Urinary bladder (tissue), 4 donors: ENCODE data around the gene TRIM62. TPM values are rescaled to one million over a fixed set of nuclear protein-coding genes. Genes with fewer than 3 reads are reported as not detected.
"Not testable (repeated sequence)": the region's sequence is repeated elsewhere in the genome, so short reads cannot be mapped to it uniquely, and the experiment has no call there.

ENCODE experiments used
- DNase-seq: peaks from one replicate; pipeline ENCODE4 v3.0.0-alpha.2; 2015; ENCODE audit errors: extremely low spot score
- H3K27ac ChIP-seq: one replicate; pipeline ENCODE4 v1.5.1; 2013; ENCODE audit warnings: low read depth, mild to moderate bottlenecking, moderate library complexity
- H3K36me3 ChIP-seq: one replicate; pipeline ENCODE4 v1.6.1; 2013; ENCODE audit warnings: mild to moderate bottlenecking, moderate library complexity; ENCODE audit not compliant: insufficient read depth
- H3K4me1 ChIP-seq: one replicate; pipeline ENCODE4 v1.6.1; 2013; ENCODE audit warnings: mild to moderate bottlenecking, moderate library complexity; ENCODE audit not compliant: insufficient read depth
- H3K4me3 ChIP-seq: one replicate; pipeline ENCODE4 v1.5.1; 2013; ENCODE audit warnings: low read depth, low read length
- WGBS: extraction: QIAGEN DNeasy Blood & Tissue Kit; methylation state at CpG from one replicate; pipeline ENCODE4 v1.1.7; 2013; 5-methylcytosine and 5-hydroxymethylcytosine counted together
- polyA plus RNA-seq: library from polyadenylated mRNA; stranded (reverse); fragments of 200-250 nt; gene quantifications from one replicate; pipeline ENCODE4 v1.2.3, GENCODE V29; 2013
- total RNA-seq: library from RNA; depleted of rRNA; stranded (reverse); fragments of >200 nt; gene quantifications from one replicate; pipeline ENCODE4 v1.2.3, GENCODE V29; 2014
- donor health status: healthy with polysubstance abuse.
- donor health status: healthy.

The TRIM62 gene
- total and polyA plus RNA-seq, 2 donors = 4.1 to 7.6 TPM

- DNase-seq = no peak
- H3K27ac ChIP-seq = no peak overlapping the region
- H3K36me3 ChIP-seq = peaks cover 3% of the 10 kb centered on the region
- no peaks in the 10 kb centered on the region for H3K4me1 ChIP-seq
- H3K4me3 ChIP-seq = no peak overlapping the region
- 83% methylated on average over 3 of the region's 3 CpGs for WGBS
These were observed 35.8 kb downstream of the TRIM62 start for GRCh38 chr1:33146003-33146402.

- Histone ChIP-seq H3K27ac (no peak overlapping the region), H3K4me1 (no peaks in the 10 kb centered on the region), H3K4me3 (no peak overlapping the region), H3K36me3 (peaks cover 3% of the 10 kb centered on the region)
- WGBS = 38% methylated on average over 2 of the region's 2 CpGs
- DNase-seq = no peak
These were observed 38.1 kb downstream of the TRIM62 start for GRCh38 chr1:33143698-33144097.

GRCh38 chr1:33143176-33143575 is 38.7 kb downstream of the TRIM62 start:
- DNase-seq = no peak

GRCh38 chr1:33142483-33143064 is 39.3 kb downstream of the TRIM62 start:
- DNase-seq = no peak
- Histone ChIP-seq H3K4me3 (no peak overlapping the region), H3K27ac (no peak overlapping the region), H3K36me3 (peaks cover 3% of the 10 kb centered on the region), H3K4me1 (no peaks in the 10 kb centered on the region)
- WGBS = 56% methylated on average over 7 of the region's 7 CpGs

More at GRCh38 chr1:33143176-33143575, 38.7 kb downstream of the TRIM62 start:
- WGBS = 27% methylated on average over 4 of the region's 4 CpGs
- H3K27ac ChIP-seq = no peak overlapping the region
- no peak overlapping the region for H3K4me3 ChIP-seq
- H3K4me1 ChIP-seq = no peaks in the 10 kb centered on the region
- peaks cover 3% of the 10 kb centered on the region for H3K36me3 ChIP-seq

- no peak for DNase-seq
- Histone ChIP-seq H3K27ac (no peak overlapping the region), H3K4me3 (no peak overlapping the region), H3K36me3 (peaks cover 3% of the 10 kb centered on the region), H3K4me1 (no peaks in the 10 kb centered on the region)
- 64% methylated on average over 3 of the region's 3 CpGs for WGBS
These were observed 40.1 kb downstream of the TRIM62 start for GRCh38 chr1:33141781-33142180.

- WGBS = 84% methylated on average over 2 of the region's 2 CpGs
- H3K27ac ChIP-seq = no peak overlapping the region
- no peak overlapping the region for H3K4me3 ChIP-seq
- DNase-seq = no peak
- no peaks in the 10 kb centered on the region for H3K4me1 ChIP-seq
- H3K36me3 ChIP-seq = peaks cover 3% of the 10 kb centered on the region
These were observed 40.6 kb downstream of the TRIM62 start for GRCh38 chr1:33141216-33141615.

GRCh38 chr1:33140153-33141149 is 41.4 kb downstream of the TRIM62 start:
- H3K4me1 ChIP-seq = no peaks in the 10 kb centered on the region
- peaks cover under 1% of the 10 kb centered on the region for H3K36me3 ChIP-seq
- no peak for DNase-seq
- no peak overlapping the region for H3K4me3 ChIP-seq
- WGBS = 48% methylated on average over 9 of the region's 9 CpGs
- no peak overlapping the region for H3K27ac ChIP-seq

- 37% methylated on average over 8 of the region's 8 CpGs for WGBS
- no peak overlapping the region for H3K27ac ChIP-seq
- H3K4me3 ChIP-seq = no peak overlapping the region
- no peaks in the 10 kb centered on the region for H3K4me1 ChIP-seq
- no peaks in the 10 kb centered on the region for H3K36me3 ChIP-seq
- no peak for DNase-seq
These were observed 44.0 kb downstream of the TRIM62 start for GRCh38 chr1:33137800-33138199.

GRCh38 chr1:33136041-33136440 is 45.8 kb downstream of the TRIM62 start:
- 97% methylated on average over 1 of the region's 1 CpG for WGBS
- not testable (repeated sequence) for H3K4me1 ChIP-seq

GRCh38 chr1:33133478-33134105 is 48.3 kb downstream of the TRIM62 start:
- no peak for DNase-seq
- Histone ChIP-seq H3K4me1 (no peaks in the 10 kb centered on the region), H3K27ac (no peak overlapping the region), H3K36me3 (no peaks in the 10 kb centered on the region), H3K4me3 (no peak overlapping the region)
- 78% methylated on average over 10 of the region's 10 CpGs for WGBS

More at GRCh38 chr1:33136041-33136440, 45.8 kb downstream of the TRIM62 start:
- DNase-seq, H3K4me3 ChIP-seq, H3K36me3 ChIP-seq, H3K27ac ChIP-seq: not testable (repeated sequence)

GRCh38 chr1:33132549-33132948 is 49.3 kb downstream of the TRIM62 start:
- no peak overlapping the region for H3K4me3 ChIP-seq
- H3K27ac ChIP-seq = no peak overlapping the region
- H3K4me1 ChIP-seq = no peaks in the 10 kb centered on the region
- H3K36me3 ChIP-seq = no peaks in the 10 kb centered on the region
- no peak for DNase-seq
- 96% methylated on average over 2 of the region's 2 CpGs for WGBS

GRCh38 chr1:33131191-33131590 is 50.7 kb downstream of the TRIM62 start:
- no peak overlapping the region for H3K27ac ChIP-seq
- H3K4me3 ChIP-seq = no peak overlapping the region
- H3K36me3 ChIP-seq = no peaks in the 10 kb centered on the region
- WGBS = 76% methylated on average over 2 of the region's 2 CpGs
- no peak for DNase-seq
- H3K4me1 ChIP-seq = no peaks in the 10 kb centered on the region

GRCh38 chr1:33130297-33130696 is 51.5 kb downstream of the TRIM62 start:
- DNase-seq = no peak
- no peaks in the 10 kb centered on the region for H3K36me3 ChIP-seq
- WGBS = 71% methylated on average over 4 of the region's 4 CpGs
- H3K4me3 ChIP-seq = no peak overlapping the region
- no peaks in the 10 kb centered on the region for H3K4me1 ChIP-seq
- no peak overlapping the region for H3K27ac ChIP-seq
